Measurements from ENCODE around the gene ITIH3.

Gene ITIH3

GRCh38 chr3:52817221-52817620 lies 22.6 kb downstream of the ITIH3 start:
- DNase-seq (ENCODE audit: low read depth) = no peak
- H3K4me3 ChIP-seq (ENCODE audit: low read depth, low read length) = no peak overlapping the region
- TF ChIP-seq, protein P1, sequence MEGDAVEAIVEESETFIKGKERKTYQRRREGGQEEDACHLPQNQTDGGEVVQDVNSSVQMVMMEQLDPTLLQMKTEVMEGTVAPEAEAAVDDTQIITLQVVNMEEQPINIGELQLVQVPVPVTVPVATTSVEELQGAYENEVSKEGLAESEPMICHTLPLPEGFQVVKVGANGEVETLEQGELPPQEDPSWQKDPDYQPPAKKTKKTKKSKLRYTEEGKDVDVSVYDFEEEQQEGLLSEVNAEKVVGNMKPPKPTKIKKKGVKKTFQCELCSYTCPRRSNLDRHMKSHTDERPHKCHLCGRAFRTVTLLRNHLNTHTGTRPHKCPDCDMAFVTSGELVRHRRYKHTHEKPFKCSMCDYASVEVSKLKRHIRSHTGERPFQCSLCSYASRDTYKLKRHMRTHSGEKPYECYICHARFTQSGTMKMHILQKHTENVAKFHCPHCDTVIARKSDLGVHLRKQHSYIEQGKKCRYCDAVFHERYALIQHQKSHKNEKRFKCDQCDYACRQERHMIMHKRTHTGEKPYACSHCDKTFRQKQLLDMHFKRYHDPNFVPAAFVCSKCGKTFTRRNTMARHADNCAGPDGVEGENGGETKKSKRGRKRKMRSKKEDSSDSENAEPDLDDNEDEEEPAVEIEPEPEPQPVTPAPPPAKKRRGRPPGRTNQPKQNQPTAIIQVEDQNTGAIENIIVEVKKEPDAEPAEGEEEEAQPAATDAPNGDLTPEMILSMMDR (IDR thresholded peaks at IDR 0.05; ENCODE audit: control insufficient read depth, extremely low read depth, insufficient read depth) = no peak

- DNase-seq (ENCODE audit: low read depth) = no peak
- TF ChIP-seq, protein P1 (IDR thresholded peaks at IDR 0.05; ENCODE audit: control insufficient read depth, extremely low read depth, insufficient read depth) = no peak
- no peak overlapping the region for H3K4me3 ChIP-seq (ENCODE audit: low read depth, low read length)
These were observed 23.3 kb downstream of the ITIH3 start for GRCh38 chr3:52817860-52818259.

DNA sequence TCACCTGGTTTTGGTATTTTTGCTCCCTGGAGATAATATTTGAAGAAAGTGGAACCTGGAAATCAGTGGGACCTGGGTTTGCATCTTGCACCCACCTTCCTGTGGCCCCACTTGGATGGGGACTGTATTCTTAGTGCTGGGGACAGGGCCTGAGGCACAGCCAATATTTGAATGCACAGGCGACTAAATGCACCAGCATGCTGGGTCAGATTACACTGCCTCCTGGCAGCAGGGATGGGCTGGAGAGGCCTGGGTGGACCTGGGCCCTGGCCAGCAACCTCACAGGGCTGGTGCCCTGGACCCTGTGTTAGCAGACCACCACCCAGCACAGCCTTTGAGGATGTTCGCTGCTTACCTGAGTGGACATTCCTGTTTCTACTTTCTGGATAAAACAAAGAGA lies 25.3 kb downstream of the ITIH3 start:
- DNase-seq (ENCODE audit: low read depth) = no peak
- no peak overlapping the region for H3K4me3 ChIP-seq (ENCODE audit: low read depth, low read length)
- TF ChIP-seq, protein P1 (IDR thresholded peaks at IDR 0.05; ENCODE audit: control insufficient read depth, extremely low read depth, insufficient read depth) = no peak

- DNase-seq (ENCODE audit: low read depth) = no peak
- no peak overlapping the region for H3K4me3 ChIP-seq (ENCODE audit: low read depth, low read length)
- TF ChIP-seq, protein P1 (IDR thresholded peaks at IDR 0.05; ENCODE audit: control insufficient read depth, extremely low read depth, insufficient read depth) = peak; percentile 74
These were observed 26.1 kb downstream of the ITIH3 start for GRCh38 chr3:52820736-52821135.

- H3K4me3 ChIP-seq (ENCODE audit: low read depth, low read length) = no peak overlapping the region
- TF ChIP-seq, protein P1 (IDR thresholded peaks at IDR 0.05; ENCODE audit: control insufficient read depth, extremely low read depth, insufficient read depth) = no peak
- DNase-seq (ENCODE audit: low read depth) = no peak
These were observed 27.8 kb downstream of the ITIH3 start for GRCh38 chr3:52822363-52822762.

GRCh38 chr3:52824037-52824436 lies 29.4 kb downstream of the ITIH3 start:
- H3K4me3 ChIP-seq (ENCODE audit: low read depth, low read length) = no peak overlapping the region
- no peak for DNase-seq (ENCODE audit: low read depth)
- TF ChIP-seq, protein P1 (IDR thresholded peaks at IDR 0.05; ENCODE audit: control insufficient read depth, extremely low read depth, insufficient read depth) = no peak

DNA sequence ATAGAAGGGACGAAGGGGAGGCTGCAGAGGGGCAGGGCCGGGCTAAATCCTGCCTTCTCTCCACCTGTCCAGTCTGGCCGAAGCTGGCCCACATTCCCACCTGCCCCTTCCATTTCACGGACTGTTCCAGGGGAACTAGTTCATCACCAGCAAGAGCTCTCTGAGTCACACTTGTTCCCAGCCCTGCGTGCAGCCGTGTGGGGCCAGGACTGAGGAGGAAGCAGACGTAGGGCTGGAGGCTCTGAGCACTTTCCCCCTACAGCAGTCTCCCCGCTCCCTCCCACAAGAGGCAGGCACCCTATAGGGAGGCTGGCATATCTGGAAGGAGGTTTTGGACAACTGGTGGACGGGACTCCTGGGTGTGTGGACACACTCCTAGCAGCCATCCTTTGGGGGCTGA lies 32.8 kb downstream of the ITIH3 start:
- no peak for DNase-seq (ENCODE audit: low read depth)
- TF ChIP-seq, protein P1 (IDR thresholded peaks at IDR 0.05; ENCODE audit: control insufficient read depth, extremely low read depth, insufficient read depth) = no peak
- H3K4me3 ChIP-seq (ENCODE audit: low read depth, low read length) = no peak overlapping the region

All from LNCaP clone FGC (cell line).